Gastroesophageal sphincter (tissue), 4 donors: ENCODE results near the gene TNPO2. TPM values are rescaled to one million over a fixed set of nuclear protein-coding genes. Genes with fewer than 3 reads are reported as not detected.
A peak's percentile ranks its signal among the peaks of the same experiment; 100 is the strongest.
"Not testable (repeated sequence)": the region's sequence is repeated elsewhere in the genome, so short reads cannot be mapped to it uniquely, and the experiment has no call there.

ENCODE experiments used
- ATAC-seq: fragments of 150-250 bp; one replicate; pipeline ENCODE4 v1.9.1; 2016; ENCODE audit warnings: mild to moderate bottlenecking, moderate library complexity
- H3K27ac ChIP-seq, 4 donors: fragments of 200-600 bp; sonication (generic) in 3 of 4; 1 replicate in 3 of 4; 2 replicates in 1 of 4; pipeline ENCODE4 v1.5.1; 2016 to 2019
- H3K27me3 ChIP-seq: fragments of 200-600 bp; sonication (generic); one replicate; pipeline ENCODE4 v1.5.1; 2019
- H3K36me3 ChIP-seq, 2 donors: fragments of 200-600 bp; sonication (generic); one replicate each; pipeline ENCODE4 v1.5.1; 2019; ENCODE audit warnings: control low read depth in 1 of 2
- H3K4me1 ChIP-seq, 3 donors: fragments of 200-600 bp; sonication (generic); 1 replicate in 2 of 3; 2 replicates in 1 of 3; pipeline ENCODE4 v1.5.1; 2016 to 2019; ENCODE audit warnings: control low read depth in 2 of 3
- H3K4me3 ChIP-seq, 2 donors: fragments of 200-600 bp; sonication (generic); one replicate each; pipeline ENCODE4 v1.5.1; 2019; ENCODE audit warnings: mild to moderate bottlenecking in 1 of 2, moderate library complexity in 1 of 2
- H3K9me3 ChIP-seq, 3 donors: fragments of 200-600 bp; sonication (generic); one replicate each; pipeline ENCODE4 v1.5.1; 2017 to 2019; ENCODE audit warnings: control low read depth in 2 of 3
- CTCF ChIP-seq, 4 experiments: fragments of 200-600 bp in 2 of 4; fragments of 450-650 bp in 2 of 4; sonication (generic) in 1 of 4; IDR thresholded peaks; one replicate each; pipeline ENCODE4 v1.5.1; 2017 to 2019; ENCODE audit warnings: antibody characterized with exemption in 4 of 4, mild to moderate bottlenecking in 2 of 4, moderate library complexity in 2 of 4
- EP300 ChIP-seq: sonication (generic); formaldehyde crosslinking; IDR thresholded peaks from one replicate; pipeline ENCODE4 v1.6.1; 2017; ENCODE audit warnings: antibody characterized with exemption, mild to moderate bottlenecking
- POLR2A ChIP-seq, 2 donors: fragments of 450-650 bp; IDR thresholded peaks; one replicate each; pipeline ENCODE4 v1.6.1; 2017; ENCODE audit warnings: antibody characterized with exemption in 2 of 2, mild to moderate bottlenecking in 2 of 2, moderate library complexity in 1 of 2
- POLR2AphosphoS5 ChIP-seq: sonication (generic); formaldehyde crosslinking; IDR thresholded peaks from one replicate; pipeline ENCODE4 v1.6.1; 2017; ENCODE audit warnings: antibody characterized with exemption
- WGBS, 2 donors: methylation state at CpG; one replicate each; pipeline ENCODE4 v1.1.5; 2018; ENCODE audit warnings: low coverage in 1 of 2; 5-methylcytosine and 5-hydroxymethylcytosine counted together
- total RNA-seq, 4 donors: library from RNA; depleted of rRNA; stranded (reverse); fragments of >200 nt; gene quantifications; one replicate each; pipeline ENCODE4 v1.1.0, GENCODE V29; 2016

The TNPO2 gene
- total RNA-seq, 4 donors from 2014 or later: 52.0 to 89.2 (median 76.1) TPM

- Histone ChIP-seq H3K27ac (peak overlapping the region in 3 of 4 donors; percentile 96 to 99 (median 97)), H3K9me3 (no peaks in the 10 kb centered on the region), H3K36me3 (peaks cover 0 to 41% of the 10 kb centered on the region in 2 donors), H3K4me3 (peak overlapping the region in 1 of 2 donors; percentile 90), H3K27me3 (no peaks in the 10 kb centered on the region), H3K4me1 (peaks cover 0 to 73% (median 23%) of the 10 kb centered on the region in 3 donors)
- WGBS, 2 donors: 79 to 85% methylated on average over 4 to 7 of the region's 10 CpGs
- TF ChIP-seq POLR2A (IDR thresholded peaks at IDR 0.05): no peak
- TF ChIP-seq EP300: no peak
- no peak for TF ChIP-seq CTCF (IDR thresholded peaks at IDR 0.05)
- no peak for TF ChIP-seq POLR2AphosphoS5
- no peak for ATAC-seq
These were observed 3.4 kb downstream of the TNPO2 start for GRCh38 chr19:12720296-12720695.

GRCh38 chr19:12715929-12716328 lies 7.8 kb downstream of the TNPO2 start:
- H3K4me1 ChIP-seq: peaks cover 0 to 47% (median 12%) of the 10 kb centered on the region in 3 donors
- ATAC-seq: no peak
- H3K4me3 ChIP-seq: no peak overlapping the region
- no peaks in the 10 kb centered on the region for H3K9me3 ChIP-seq
- 75 to 90% methylated on average over 1 to 2 of the region's 3 CpGs for WGBS, 2 donors
- TF ChIP-seq CTCF (IDR thresholded peaks at IDR 0.05) (no peak), POLR2AphosphoS5 (no peak), POLR2A (IDR thresholded peaks at IDR 0.05) (no peak), EP300 (no peak)
- H3K27ac ChIP-seq: no peak overlapping the region
- no peaks in the 10 kb centered on the region for H3K27me3 ChIP-seq
- peaks cover 0 to 82% of the 10 kb centered on the region in 2 donors for H3K36me3 ChIP-seq

GRCh38 chr19:12715102-12715501 lies 8.6 kb downstream of the TNPO2 start:
- Histone ChIP-seq H3K36me3 (peaks cover 0 to 90% of the 10 kb centered on the region in 2 donors), H3K27ac (no peak overlapping the region), H3K27me3 (no peaks in the 10 kb centered on the region), H3K4me1 (peaks cover 0 to 39% (median 3%) of the 10 kb centered on the region in 3 donors), H3K4me3 (no peak overlapping the region), H3K9me3 (no peaks in the 10 kb centered on the region)
- no peak for ATAC-seq
- TF ChIP-seq EP300 (no peak), POLR2A (IDR thresholded peaks at IDR 0.05) (no peak), POLR2AphosphoS5 (no peak), CTCF (IDR thresholded peaks at IDR 0.05) (no peak)
- 80 to 100% methylated on average over 1 to 2 of the region's 15 CpGs for WGBS, 2 donors

- H3K27ac ChIP-seq, H3K27me3 ChIP-seq, H3K9me3 ChIP-seq, H3K4me3 ChIP-seq, ATAC-seq: not testable (repeated sequence)
- peaks cover 0 to 97% of the 10 kb centered on the region in 2 donors for H3K36me3 ChIP-seq
- peaks cover 0 to 21% (median 0%) of the 10 kb centered on the region in 3 donors for H3K4me1 ChIP-seq
- WGBS, 2 donors: 86 to 90% methylated on average over 6 to 7 of the region's 9 CpGs
These were observed 10.4 kb downstream of the TNPO2 start for GRCh38 chr19:12713304-12713703.

GRCh38 chr19:12712077-12712476 lies 11.7 kb downstream of the TNPO2 start:
- not testable (repeated sequence) for H3K27me3 ChIP-seq
- 91 to 95% methylated on average over 3 to 4 of the region's 14 CpGs for WGBS, 2 donors

More at GRCh38 chr19:12712077-12712476, 11.7 kb downstream of the TNPO2 start:
- TF ChIP-seq CTCF (IDR thresholded peaks at IDR 0.05): peak in 3 of 4 experiments; percentile 35 to 39 (median 37)
- ATAC-seq, H3K4me3 ChIP-seq, H3K9me3 ChIP-seq: not testable (repeated sequence)
- peak overlapping the region in 1 of 4 donors; percentile 17 for H3K27ac ChIP-seq
- peaks cover 0 to 97% of the 10 kb centered on the region in 2 donors for H3K36me3 ChIP-seq
- peaks cover 0 to 16% (median 0%) of the 10 kb centered on the region in 3 donors for H3K4me1 ChIP-seq
